ENCODE data around the gene CARS1.
A peak's percentile ranks its signal among the peaks of the same experiment; 100 is the strongest.

Gene CARS1

DNA sequence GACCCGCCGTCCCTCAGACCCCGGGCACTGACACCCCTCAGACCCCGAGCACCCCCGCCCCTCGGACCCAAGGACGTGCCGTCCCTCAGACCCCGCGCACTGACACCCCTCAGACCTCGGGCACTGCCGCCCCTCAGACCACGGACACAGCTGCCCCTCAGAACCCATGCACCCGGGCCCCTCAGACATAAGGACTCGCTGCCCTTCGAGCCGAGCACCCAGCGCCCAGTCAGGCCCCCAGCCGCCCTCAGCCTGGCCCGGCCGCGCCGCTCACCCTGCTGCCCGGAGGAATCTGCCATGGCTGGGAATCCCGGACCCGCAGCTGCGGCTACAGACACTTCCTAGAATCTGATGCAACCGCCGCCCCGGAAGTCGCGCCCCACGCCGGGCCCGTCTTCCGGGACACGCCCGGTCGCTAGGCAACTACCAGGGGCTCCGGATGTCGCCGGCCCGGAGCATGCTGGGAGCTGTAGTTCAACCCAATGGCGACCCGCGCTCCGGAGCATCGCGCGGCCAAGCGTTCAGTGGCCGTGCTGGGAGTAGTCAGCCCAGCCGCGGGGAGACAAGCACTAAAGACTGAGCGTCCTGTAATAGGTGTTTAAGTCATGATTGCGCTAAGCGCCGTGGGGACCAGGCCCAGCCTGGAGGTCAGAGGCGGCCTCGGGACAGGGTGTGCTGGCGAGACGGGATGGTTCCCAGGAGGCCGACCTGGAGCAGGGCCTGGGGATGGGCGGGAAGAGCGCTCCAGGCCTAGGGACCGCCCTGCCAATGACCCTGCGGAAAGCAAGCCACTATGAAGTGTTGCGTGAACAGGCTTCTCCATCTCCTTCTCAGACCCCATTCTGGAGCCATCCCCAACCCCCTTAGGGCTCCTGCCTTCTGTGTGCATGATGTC, at the start of gene CARS1:
CARS1 (minus strand) TSS at position 355 of the 895 bp plus-strand sequence; CDS start at position 299, 56 bp downstream.
- Histone ChIP-seq H3K36me3 (ENCODE audit: control insufficient read depth, low read depth, low read length) (peaks cover 11% of the 10 kb centered on the region), H3K9ac (ENCODE audit: low read length) (peak within 1 kb of the TSS; percentile 96), H3K27ac (ENCODE audit: low read length) (peak within 1 kb of the TSS; percentile 90), H3K9me3 (ENCODE audit: control insufficient read depth, low read depth, low read length) (no peaks in the 10 kb centered on the region), H3K4me1 (ENCODE audit: control insufficient read depth, low read depth, low read length) (peaks cover 8% of the 10 kb centered on the region), H3K4me3 (ENCODE audit: low read length) (peak within 1 kb of the TSS; percentile 89), H3K27me3 (ENCODE audit: control insufficient read depth, insufficient read depth, low read length) (no peaks in the 10 kb centered on the region)

- Histone ChIP-seq H3K9me3 (ENCODE audit: control insufficient read depth, low read depth, low read length) (no peaks in the 10 kb centered on the region), H3K27me3 (ENCODE audit: control insufficient read depth, insufficient read depth, low read length) (no peaks in the 10 kb centered on the region), H3K9ac (ENCODE audit: low read length) (no peak overlapping the region), H3K4me1 (ENCODE audit: control insufficient read depth, low read depth, low read length) (no peaks in the 10 kb centered on the region), H3K4me3 (ENCODE audit: low read length) (no peak overlapping the region), H3K27ac (ENCODE audit: low read length) (no peak overlapping the region), H3K36me3 (ENCODE audit: control insufficient read depth, low read depth, low read length) (no peaks in the 10 kb centered on the region)
Measured at GRCh38 chr11:3105791-3106735, 48.8 kb upstream of the CARS1 start.

- Histone ChIP-seq H3K9ac (ENCODE audit: low read length) (no peak overlapping the region), H3K4me1 (ENCODE audit: control insufficient read depth, low read depth, low read length) (no peaks in the 10 kb centered on the region), H3K4me3 (ENCODE audit: low read length) (no peak overlapping the region), H3K27me3 (ENCODE audit: control insufficient read depth, insufficient read depth, low read length) (no peaks in the 10 kb centered on the region), H3K9me3 (ENCODE audit: control insufficient read depth, low read depth, low read length) (no peaks in the 10 kb centered on the region), H3K36me3 (ENCODE audit: control insufficient read depth, low read depth, low read length) (no peaks in the 10 kb centered on the region), H3K27ac (ENCODE audit: low read length) (no peak overlapping the region)
Measured at GRCh38 chr11:3104961-3105790, 48.0 kb upstream of the CARS1 start.

GRCh38 chr11:3104051-3104714, 47.0 kb upstream of the CARS1 start:
- H3K9me3 ChIP-seq (ENCODE audit: control insufficient read depth, low read depth, low read length) = no peaks in the 10 kb centered on the region
- no peaks in the 10 kb centered on the region for H3K4me1 ChIP-seq (ENCODE audit: control insufficient read depth, low read depth, low read length)
- H3K36me3 ChIP-seq (ENCODE audit: control insufficient read depth, low read depth, low read length) = no peaks in the 10 kb centered on the region
- no peak overlapping the region for H3K9ac ChIP-seq (ENCODE audit: low read length)
- no peak overlapping the region for H3K4me3 ChIP-seq (ENCODE audit: low read length)
- no peaks in the 10 kb centered on the region for H3K27me3 ChIP-seq (ENCODE audit: control insufficient read depth, insufficient read depth, low read length)
- no peak overlapping the region for H3K27ac ChIP-seq (ENCODE audit: low read length)

- H3K36me3 ChIP-seq (ENCODE audit: control insufficient read depth, low read depth, low read length) = no peaks in the 10 kb centered on the region
- no peaks in the 10 kb centered on the region for H3K27me3 ChIP-seq (ENCODE audit: control insufficient read depth, insufficient read depth, low read length)
- H3K4me3 ChIP-seq (ENCODE audit: low read length) = no peak overlapping the region
- no peak overlapping the region for H3K9ac ChIP-seq (ENCODE audit: low read length)
- H3K4me1 ChIP-seq (ENCODE audit: control insufficient read depth, low read depth, low read length) = no peaks in the 10 kb centered on the region
- H3K27ac ChIP-seq (ENCODE audit: low read length) = no peak overlapping the region
- no peaks in the 10 kb centered on the region for H3K9me3 ChIP-seq (ENCODE audit: control insufficient read depth, low read depth, low read length)
Measured at GRCh38 chr11:3103076-3103475, 45.9 kb upstream of the CARS1 start.

DNA sequence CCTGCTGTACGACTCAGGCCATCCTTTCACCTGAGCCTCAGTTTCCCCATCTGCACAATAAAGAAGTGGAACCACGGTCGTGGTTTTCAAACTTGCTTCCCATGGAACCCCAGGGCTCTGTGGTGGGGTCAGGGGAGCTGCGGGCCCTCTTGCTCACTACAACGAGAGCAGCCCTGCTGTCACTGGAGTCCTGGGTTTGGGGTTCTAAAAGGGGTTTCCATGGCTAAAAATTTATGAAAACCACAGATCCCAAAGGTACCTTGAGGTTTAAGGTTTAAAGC, 45.4 kb upstream of the CARS1 start:
- no peaks in the 10 kb centered on the region for H3K9me3 ChIP-seq (ENCODE audit: control insufficient read depth, low read depth, low read length)
- no peak overlapping the region for H3K4me3 ChIP-seq (ENCODE audit: low read length)
- no peak overlapping the region for H3K9ac ChIP-seq (ENCODE audit: low read length)
- H3K27ac ChIP-seq (ENCODE audit: low read length) = no peak overlapping the region
- no peaks in the 10 kb centered on the region for H3K27me3 ChIP-seq (ENCODE audit: control insufficient read depth, insufficient read depth, low read length)
- H3K4me1 ChIP-seq (ENCODE audit: control insufficient read depth, low read depth, low read length) = no peaks in the 10 kb centered on the region
- no peaks in the 10 kb centered on the region for H3K36me3 ChIP-seq (ENCODE audit: control insufficient read depth, low read depth, low read length)

GRCh38 chr11:3101921-3102640, 44.9 kb upstream of the CARS1 start:
- no peaks in the 10 kb centered on the region for H3K4me1 ChIP-seq (ENCODE audit: control insufficient read depth, low read depth, low read length)
- no peaks in the 10 kb centered on the region for H3K36me3 ChIP-seq (ENCODE audit: control insufficient read depth, low read depth, low read length)
- H3K4me3 ChIP-seq (ENCODE audit: low read length) = no peak overlapping the region

GRCh38 chr11:3099178-3099577, 42.0 kb upstream of the CARS1 start:
- Histone ChIP-seq H3K36me3 (ENCODE audit: control insufficient read depth, low read depth, low read length) (no peaks in the 10 kb centered on the region), H3K27ac (ENCODE audit: low read length) (no peak overlapping the region), H3K9ac (ENCODE audit: low read length) (no peak overlapping the region)

More at GRCh38 chr11:3101921-3102640, 44.9 kb upstream of the CARS1 start:
- Histone ChIP-seq H3K9me3 (ENCODE audit: control insufficient read depth, low read depth, low read length) (no peaks in the 10 kb centered on the region), H3K9ac (ENCODE audit: low read length) (no peak overlapping the region), H3K27me3 (ENCODE audit: control insufficient read depth, insufficient read depth, low read length) (no peaks in the 10 kb centered on the region), H3K27ac (ENCODE audit: low read length) (no peak overlapping the region)

GRCh38 chr11:3096909-3097530, 39.8 kb upstream of the CARS1 start:
- no peaks in the 10 kb centered on the region for H3K36me3 ChIP-seq (ENCODE audit: control insufficient read depth, low read depth, low read length)
- H3K27ac ChIP-seq (ENCODE audit: low read length) = no peak overlapping the region
- H3K4me1 ChIP-seq (ENCODE audit: control insufficient read depth, low read depth, low read length) = peaks cover 5% of the 10 kb centered on the region
- no peak overlapping the region for H3K4me3 ChIP-seq (ENCODE audit: low read length)
- H3K9ac ChIP-seq (ENCODE audit: low read length) = no peak overlapping the region
- H3K27me3 ChIP-seq (ENCODE audit: control insufficient read depth, insufficient read depth, low read length) = no peaks in the 10 kb centered on the region
- no peaks in the 10 kb centered on the region for H3K9me3 ChIP-seq (ENCODE audit: control insufficient read depth, low read depth, low read length)

More at GRCh38 chr11:3099178-3099577, 42.0 kb upstream of the CARS1 start:
- Histone ChIP-seq H3K4me1 (ENCODE audit: control insufficient read depth, low read depth, low read length) (peaks cover 5% of the 10 kb centered on the region), H3K9me3 (ENCODE audit: control insufficient read depth, low read depth, low read length) (no peaks in the 10 kb centered on the region), H3K4me3 (ENCODE audit: low read length) (no peak overlapping the region), H3K27me3 (ENCODE audit: control insufficient read depth, insufficient read depth, low read length) (no peaks in the 10 kb centered on the region)

DNA sequence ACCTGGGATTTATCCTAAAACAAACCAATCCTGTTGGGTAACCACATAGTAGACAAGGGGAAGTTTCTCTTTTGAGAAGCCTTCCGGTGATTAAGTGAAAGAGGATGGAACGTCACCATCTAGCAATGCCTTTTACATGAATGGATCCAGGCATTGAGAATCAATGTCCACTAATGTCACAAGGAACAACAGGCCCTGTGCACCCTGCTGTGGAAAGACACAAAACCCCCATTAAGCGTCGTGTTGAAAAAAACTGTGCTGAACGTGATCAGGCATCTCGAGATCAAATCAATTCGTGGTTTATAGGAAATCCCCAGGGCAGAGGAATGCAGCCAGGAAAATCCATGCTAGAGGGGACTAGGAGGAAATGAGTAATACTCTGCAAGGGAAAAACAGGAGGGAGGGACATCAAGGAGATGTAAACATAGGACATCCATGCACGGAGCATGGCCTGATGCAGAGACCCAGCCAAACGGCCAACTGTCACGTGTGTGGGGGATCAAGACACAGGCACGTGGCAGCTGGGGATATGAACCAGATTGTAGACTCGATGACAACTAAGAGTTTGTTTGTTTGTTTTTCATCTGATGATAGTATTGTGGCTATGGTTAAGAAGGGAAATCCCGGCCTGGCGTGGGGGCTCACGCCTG, 38.6 kb upstream of the CARS1 start:
- no peak overlapping the region for H3K27ac ChIP-seq (ENCODE audit: low read length)
- no peak overlapping the region for H3K9ac ChIP-seq (ENCODE audit: low read length)
- H3K4me3 ChIP-seq (ENCODE audit: low read length) = no peak overlapping the region
- H3K9me3 ChIP-seq (ENCODE audit: control insufficient read depth, low read depth, low read length) = no peaks in the 10 kb centered on the region
- H3K4me1 ChIP-seq (ENCODE audit: control insufficient read depth, low read depth, low read length) = peaks cover 5% of the 10 kb centered on the region
- H3K27me3 ChIP-seq (ENCODE audit: control insufficient read depth, insufficient read depth, low read length) = no peaks in the 10 kb centered on the region
- H3K36me3 ChIP-seq (ENCODE audit: control insufficient read depth, low read depth, low read length) = no peaks in the 10 kb centered on the region

Data from iPS-18a (cell line).